K562 (cell line): ENCODE measurements around the gene DCTN1. TPM values are rescaled to one million over a fixed set of nuclear protein-coding genes. Genes with fewer than 3 reads are reported as not detected.

Experiments
- ATAC-seq: fragments of 200-7000 bp; cut with Tn5 transposase; 3 replicates; pipeline ENCODE4 v1.9.1; 2020; ENCODE audit warnings: moderate library complexity
- BruUV-seq: library from RNA; stranded (reverse); fragments of 400-500 nt; replicated peaks from 2 replicates; lab custom pipeline; 2021; lab: Mats Ljungman, UMichigan
- CTCF ChIA-PET: fragments of 300-600 bp; formaldehyde crosslinking; extraction: SDS; loops from one replicate; lab custom pipeline; 2021; ENCODE audit warnings: low intra/inter-chr PET ratio; lab: Yijun Ruan, JAX
- POLR2A ChIA-PET: fragments of 300-600, 350-650 bp; sonication (Branson Sonifier 250); formaldehyde crosslinking; extraction: SDS; loops from one replicate; lab custom pipeline; 2021; ENCODE audit warnings: antibody characterized with exemption, inconsistent platforms; lab: Yijun Ruan, JAX
- DNase-seq, 4 experiments: peaks; one replicate each; pipeline versions ENCODE4 v3.0.0 to v3.0.0-alpha.2; 2011 to 2018; ENCODE audit warnings: low spot score in 3 of 4, mixed read lengths in 3 of 4; ENCODE audit errors: extremely low read depth in 1 of 4
- FAIRE-seq: peaks from 2 replicates; lab custom pipeline; 2011; peaks lifted over from hg19 to GRCh38; lab: Jason Lieb, UNC
- H2AFZ ChIP-seq: 2 replicates; pipeline ENCODE4 v1.6.0; 2011; ENCODE audit warnings: low read depth, low read length, control low read depth, inconsistent platforms
- H3K27ac ChIP-seq: fragments of 200-600 bp; 3 replicates; pipeline ENCODE4 v1.8.0; 2011; ENCODE audit warnings: low read depth, mild to moderate bottlenecking, control low read depth, inconsistent platforms, low read length, moderate library complexity, mixed read lengths; ENCODE audit errors: extremely low read depth
- H3K27me3 ChIP-seq, 2 experiments: fragments of 300-600 bp in 1 of 2; 2 replicates in 1 of 2; 3 replicates in 1 of 2; pipeline versions ENCODE4 v1.6.0 to v1.8.0; 2011; ENCODE audit warnings: inconsistent platforms in 2 of 2, low read length in 2 of 2, mild to moderate bottlenecking in 1 of 2, mixed read lengths in 1 of 2, moderate library complexity in 1 of 2; ENCODE audit not compliant: control insufficient read depth in 2 of 2, insufficient read depth in 2 of 2
- H3K36me3 ChIP-seq: fragments of 300-600 bp; 3 replicates; pipeline ENCODE4 v1.8.0; 2011; ENCODE audit warnings: mild to moderate bottlenecking, low read length, inconsistent platforms; ENCODE audit not compliant: control insufficient read depth, insufficient read depth
- H3K4me1 ChIP-seq, 2 experiments: fragments of 200-600 bp in 1 of 2; replicated peaks in 1 of 2; 2 replicates in 1 of 2; 3 replicates in 1 of 2; pipeline versions ENCODE4 v1.5.1 to v1.8.0; 2011; ENCODE audit warnings: inconsistent platforms in 2 of 2, low read length in 2 of 2, mild to moderate bottlenecking in 1 of 2, mixed read lengths in 1 of 2, moderate library complexity in 1 of 2; ENCODE audit not compliant: control insufficient read depth in 2 of 2, insufficient read depth in 2 of 2
- H3K4me2 ChIP-seq: 2 replicates; pipeline ENCODE4 v1.6.1; 2011; ENCODE audit warnings: low read length, control low read depth, inconsistent platforms, mixed read lengths; ENCODE audit not compliant: insufficient read depth
- H3K4me3 ChIP-seq: fragments of 200-600 bp; sonication (generic), shearing (Covaris generic); 2 replicates; pipeline ENCODE4 v1.5.1; 2016; ENCODE audit warnings: control low read depth, inconsistent platforms
- H3K79me2 ChIP-seq: fragments of 200-600 bp; 3 replicates; pipeline ENCODE4 v1.8.0; 2011; ENCODE audit warnings: low read length, inconsistent platforms; ENCODE audit not compliant: control insufficient read depth, insufficient read depth
- H3K9ac ChIP-seq, 2 experiments: 2 replicates each; pipeline versions ENCODE4 v1.6.0 to v1.6.1; 2011; ENCODE audit warnings: low read depth in 2 of 2, low read length in 2 of 2, control low read depth in 1 of 2, inconsistent platforms in 1 of 2, mild to moderate bottlenecking in 1 of 2, mixed read lengths in 1 of 2; ENCODE audit not compliant: insufficient read depth in 1 of 2
- H3K9me1 ChIP-seq: one replicate; pipeline ENCODE4 v1.6.0; 2011; ENCODE audit warnings: inconsistent platforms, mild to moderate bottlenecking, low read length, moderate library complexity; ENCODE audit not compliant: control insufficient read depth, insufficient read depth
- H3K9me3 ChIP-seq: replicated peaks from 2 replicates; pipeline ENCODE4 v1.5.1; 2011; ENCODE audit warnings: low read depth, low read length, inconsistent platforms; ENCODE audit not compliant: control insufficient read depth, insufficient read depth
- H4K20me1 ChIP-seq: replicated peaks from 2 replicates; pipeline ENCODE4 v1.6.1; 2011; ENCODE audit warnings: low read length, inconsistent platforms, mixed read lengths; ENCODE audit not compliant: control insufficient read depth, insufficient read depth
- CBFA2T3 ChIP-seq: fragments of 450-650 bp; IDR thresholded peaks from 2 replicates; pipeline ENCODE4 v1.6.1; 2017
- CBX5 ChIP-seq: IDR thresholded peaks from 2 replicates; pipeline ENCODE4 v1.6.1; 2014; ENCODE audit warnings: low read depth, borderline replicate concordance
- CREM ChIP-seq: IDR thresholded peaks from 2 replicates; pipeline ENCODE4 v1.6.1; 2014; ENCODE audit warnings: antibody characterized with exemption, low read depth
- DNMT1 ChIP-seq: fragments of 450-650 bp; IDR thresholded peaks from 2 replicates; pipeline ENCODE4 v1.6.1; 2016; ENCODE audit warnings: antibody characterized with exemption, mild to moderate bottlenecking
- EP300 ChIP-seq: IDR thresholded peaks from 2 replicates; pipeline ENCODE4 v1.6.1; 2012; ENCODE audit warnings: low read length, improper control_type of control experiment
- FOXJ2 ChIP-seq: fragments of 200-800 bp; sonication (Bioruptor generic); IDR thresholded peaks from 2 replicates; pipeline ENCODE4 v1.6.1; 2016; ENCODE audit warnings: missing genetic modification characterization, missing compliant biosample characterization
- GABPB1 ChIP-seq: sonication (generic); formaldehyde crosslinking; IDR thresholded peaks from 2 replicates; pipeline ENCODE4 v1.8.0; 2022; ENCODE audit warnings: mild to moderate bottlenecking, missing genetic modification reagents
- GATAD2B ChIP-seq: fragments of 450-650 bp; IDR thresholded peaks from 2 replicates; pipeline ENCODE4 v1.6.1; 2017; ENCODE audit warnings: mild to moderate bottlenecking, borderline replicate concordance
- HNRNPLL ChIP-seq: fragments of 200-400 bp; formaldehyde crosslinking; IDR thresholded peaks from 2 replicates; pipeline ENCODE4 v1.6.1; 2017; ENCODE audit warnings: low read length, low read depth, mild to moderate bottlenecking; ENCODE audit not compliant: poor library complexity, severe bottlenecking
- KLF13 ChIP-seq: fragments of 450-650 bp; IDR thresholded peaks from 2 replicates; pipeline ENCODE4 v1.6.1; 2016; ENCODE audit warnings: missing genetic modification characterization, low read depth, mild to moderate bottlenecking, missing compliant biosample characterization, moderate library complexity, borderline replicate concordance
- KLF6 ChIP-seq: fragments of 250-450 bp; sonication (Bioruptor Pico); IDR thresholded peaks from 2 replicates; pipeline ENCODE4 v1.4.0; 2020; ENCODE audit warnings: mild to moderate bottlenecking, moderate library complexity, borderline replicate concordance
- MTA2 ChIP-seq: fragments of 450-650 bp; IDR thresholded peaks from 2 replicates; pipeline ENCODE4 v1.6.1; 2016; ENCODE audit warnings: low read depth
- NBN ChIP-seq: fragments of 450-650 bp; IDR thresholded peaks from 2 replicates; pipeline ENCODE4 v1.6.1; 2016; ENCODE audit warnings: low read depth, mild to moderate bottlenecking
- NFRKB ChIP-seq: fragments of 450-650 bp; IDR thresholded peaks from 2 replicates; pipeline ENCODE4 v1.6.1; 2016; ENCODE audit warnings: low read depth
- RBFOX2 ChIP-seq: fragments of 200-400 bp; formaldehyde crosslinking; IDR thresholded peaks from 2 replicates; pipeline ENCODE4 v1.6.1; 2017; ENCODE audit warnings: low read depth, mild to moderate bottlenecking, low read length, moderate library complexity
- RBM14 ChIP-seq: fragments of 200-400 bp; formaldehyde crosslinking; IDR thresholded peaks from 2 replicates; pipeline ENCODE4 v1.6.1; 2018; ENCODE audit warnings: low read depth, mild to moderate bottlenecking, low read length, moderate library complexity, borderline replicate concordance; ENCODE audit not compliant: insufficient read depth
- TEAD2 ChIP-seq: fragments of 450-650 bp; IDR thresholded peaks from 2 replicates; pipeline ENCODE4 v1.6.1; 2016; ENCODE audit warnings: missing genetic modification characterization, control low read depth, missing compliant biosample characterization
- TEAD4 ChIP-seq, 2 experiments: sonication (generic) in 1 of 2; formaldehyde crosslinking in 1 of 2; IDR thresholded peaks; 2 replicates each; pipeline versions ENCODE4 v1.6.1 to v1.8.0; 2012 to 2022; ENCODE audit warnings: borderline replicate concordance in 1 of 2, inconsistent platforms in 1 of 2, low read length in 1 of 2, mild to moderate bottlenecking in 1 of 2, missing genetic modification reagents in 1 of 2
- WGBS: fragments of 100-300 bp; shearing (Covaris generic); methylation state at CpG from one replicate; pipeline ENCODE4 v1.1.6; 2016; ENCODE audit warnings: low coverage, mixed read lengths; ENCODE audit not compliant: insufficient coverage; ENCODE audit errors: missing lambda C conversion rate; 5-methylcytosine and 5-hydroxymethylcytosine counted together
- in situ Hi-C: fragments of 300-500 bp; cut with MboI; formaldehyde crosslinking; loops from 4 replicates; pipeline ENCODE4 v1.15.0; 2018; ENCODE audit warnings: inconsistent platforms, mixed read lengths
- intact Hi-C: fragments of 100-400 bp; cut with micrococcal nuclease; formaldehyde crosslinking; loops from 2 replicates; pipeline ENCODE4 v1.14.2; 2022
- polyA plus RNA-seq, 8 experiments: library from polyadenylated mRNA; depleted of rRNA in 4 of 8; stranded (reverse) in 5 of 8; unstranded in 3 of 8; fragments of >200 nt; fragmentation: Nextera tagmentation in 2 of 8; fragmentation: Illumina TruSeq in 1 of 8; extraction: Ambion mirVana in 2 of 8; extraction: Trizol in 1 of 8; gene quantifications; 2 replicates each; pipeline versions ENCODE4 v1.2.1 to v1.2.3, GENCODE V29; 2011 to 2014; ENCODE audit warnings: inconsistent platforms in 1 of 8, missing spikeins in 1 of 8
- total RNA-seq, 7 experiments: library from RNA; depleted of rRNA in 6 of 7; stranded (reverse); fragments of >200 nt in 6 of 7; fragmentation: Illumina TruSeq in 2 of 7; extraction: Trizol in 2 of 7; gene quantifications; 2 replicates each; pipeline versions ENCODE4 v1.2.1 to v1.2.3, GENCODE V29; 2011 to 2021; ENCODE audit warnings: low replicate concordance in 1 of 7
- TF ChIP-seq, protein P1 (sequence below): fragments of 450-650 bp; conservative IDR thresholded peaks from 2 replicates; pipeline ENCODE4 v1.6.1; 2016; ENCODE audit warnings: missing genetic modification characterization, low read depth, mild to moderate bottlenecking, missing compliant biosample characterization, moderate library complexity
- TF ChIP-seq, protein P2 (sequence below): fragments of 450-650 bp; IDR thresholded peaks from 2 replicates; pipeline ENCODE4 v1.6.1; 2016; ENCODE audit warnings: antibody characterized with exemption

The DCTN1 gene
- total and polyA plus RNA-seq, 9 of the 15 experiments (the other 6 are each of a cell fraction or from before 2014, with no cell fraction given) = 23.9 to 71.7 (median 45.0) TPM

DNA sequence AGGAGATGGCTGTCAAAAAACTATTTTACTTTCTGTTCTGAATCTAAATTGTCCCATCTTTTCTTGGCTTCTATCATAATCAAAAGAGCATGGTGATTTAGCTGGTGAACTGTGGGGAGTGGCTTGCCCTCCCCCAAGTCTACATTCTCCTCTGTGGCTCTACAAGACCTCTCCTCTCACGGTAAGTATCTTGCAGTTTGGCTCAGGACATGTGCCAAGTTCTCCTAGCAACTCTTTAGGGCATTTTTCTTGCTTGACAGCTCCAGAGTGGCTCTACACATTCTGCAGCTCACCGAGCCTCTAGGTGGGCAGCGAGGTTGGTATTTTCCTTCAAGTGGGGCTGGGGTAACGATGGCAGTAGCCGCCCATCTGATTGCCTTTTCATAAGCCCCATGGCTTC lies 66.0 kb downstream of the DCTN1 start (continued):
- no peak for TF ChIP-seq KLF6 (CRISPR knock-in tag)
- no peak for TF ChIP-seq DNMT1
- no peak for TF ChIP-seq HNRNPLL
- TF ChIP-seq RBFOX2 = no peak
- no peak for TF ChIP-seq KLF13 (tag)

- DNase-seq (peak; percentile 26 to 73 (median 52)), ATAC-seq (peak; percentile 98), FAIRE-seq (peak; percentile 83)
- H3K9ac ChIP-seq = no peak overlapping the region
- H3K4me3 ChIP-seq = no peak overlapping the region
- WGBS = 0% methylated on average over 2 of the region's 2 CpGs
- H3K27ac ChIP-seq = peak overlapping the region; percentile 61; the same call in 2 of the 3 replicates
- peaks cover 0 to 23% of the 10 kb centered on the region in 2 experiments; a peak in 3 of 5 replicates for H3K4me1 ChIP-seq
- no peaks in the 10 kb centered on the region for H4K20me1 ChIP-seq
- H3K36me3 ChIP-seq = no peaks in the 10 kb centered on the region
- H3K9me3 ChIP-seq = no peaks in the 10 kb centered on the region
- H3K9me1 ChIP-seq = no peaks in the 10 kb centered on the region
- BruUV-seq = no TSS peak
- no peaks in the 10 kb centered on the region for H3K79me2 ChIP-seq
- H3K27me3 ChIP-seq = no peaks in the 10 kb centered on the region
- peak overlapping the region; percentile 93 for H2AFZ ChIP-seq
- ChIA-PET CTCF (no interaction called here), POLR2A (interaction anchor here (0.5 to 2.6 kb wide), 8 partner anchors 10 to 1492 kb away, joined by 3 to 10 read pairs (median 4); no protein-coding TSS in a partner anchor)
- peak overlapping the region; percentile 66 for H3K4me2 ChIP-seq
- in situ Hi-C loops = no loop called here
- intact Hi-C loops = no loop called here
- peak; percentile 95 for TF ChIP-seq TEAD4 (IDR thresholded peaks at IDR 0.05; ENCODE audit: low read length)
- no peak for TF ChIP-seq TEAD4 (CRISPR knock-in tag; IDR thresholded peaks at IDR 0.05; ENCODE audit: borderline replicate concordance)
- no peak for TF ChIP-seq GABPB1
- TF ChIP-seq NFRKB = peak; percentile 74
- TF ChIP-seq TEAD2 (tag) = peak; percentile 86
- peak; percentile 84 for TF ChIP-seq MTA2
- TF ChIP-seq RBM14 = no peak
- 0 out of 2 replicates have a peak, but pooled peaks have one; percentile 40 for TF ChIP-seq CBX5
- no peak; the same call in 1 of the 2 replicates for TF ChIP-seq FOXJ2 (tag)
- peak; percentile 31; the same call in 1 of the 2 replicates for TF ChIP-seq GATAD2B
- no peak for TF ChIP-seq CREM
- TF ChIP-seq, protein P1, sequence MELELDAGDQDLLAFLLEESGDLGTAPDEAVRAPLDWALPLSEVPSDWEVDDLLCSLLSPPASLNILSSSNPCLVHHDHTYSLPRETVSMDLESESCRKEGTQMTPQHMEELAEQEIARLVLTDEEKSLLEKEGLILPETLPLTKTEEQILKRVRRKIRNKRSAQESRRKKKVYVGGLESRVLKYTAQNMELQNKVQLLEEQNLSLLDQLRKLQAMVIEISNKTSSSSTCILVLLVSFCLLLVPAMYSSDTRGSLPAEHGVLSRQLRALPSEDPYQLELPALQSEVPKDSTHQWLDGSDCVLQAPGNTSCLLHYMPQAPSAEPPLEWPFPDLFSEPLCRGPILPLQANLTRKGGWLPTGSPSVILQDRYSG (tag) = 0 out of 2 replicates have a peak, but pooled peaks have one; percentile 41
- peak; percentile 71 for TF ChIP-seq EP300
- TF ChIP-seq CBFA2T3 = peak; percentile 83
- TF ChIP-seq, protein P2, sequence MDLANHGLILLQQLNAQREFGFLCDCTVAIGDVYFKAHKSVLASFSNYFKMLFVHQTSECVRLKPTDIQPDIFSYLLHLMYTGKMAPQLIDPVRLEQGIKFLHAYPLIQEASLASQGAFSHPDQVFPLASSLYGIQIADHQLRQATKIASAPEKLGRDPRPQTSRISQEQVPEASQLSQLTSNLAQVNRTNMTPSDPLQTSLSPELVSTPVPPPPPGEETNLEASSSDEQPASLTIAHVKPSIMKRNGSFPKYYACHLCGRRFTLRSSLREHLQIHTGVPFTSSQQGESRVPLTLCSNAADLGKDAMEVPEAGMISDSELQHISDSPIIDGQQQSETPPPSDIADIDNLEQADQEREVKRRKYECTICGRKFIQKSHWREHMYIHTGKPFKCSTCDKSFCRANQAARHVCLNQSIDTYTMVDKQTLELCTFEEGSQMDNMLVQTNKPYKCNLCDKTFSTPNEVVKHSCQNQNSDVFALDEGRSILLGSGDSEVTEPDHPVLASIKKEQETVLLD = no peak
- 0 out of 2 replicates have a peak, but pooled peaks have one; percentile 34 for TF ChIP-seq NBN
Observed at GRCh38 chr2:74313497-74313896, 66.6 kb downstream of the DCTN1 start.
